GM12874 (cell line): ENCODE data around the gene OR6C75.

ENCODE experiments used
- CTCF ChIP-seq: IDR thresholded peaks from 2 replicates; pipeline ENCODE4 v1.5.1; 2011; ENCODE audit warnings: low read depth, mild to moderate bottlenecking, control low read depth, low read length, moderate library complexity; ENCODE audit not compliant: insufficient read depth

Gene OR6C75

GRCh38 chr12:55385891-55386290 is 23.1 kb downstream of the OR6C75 start:
- no peak for TF ChIP-seq CTCF

GRCh38 chr12:55392032-55392795 is 29.4 kb downstream of the OR6C75 start:
- no peak for TF ChIP-seq CTCF

GRCh38 chr12:55396326-55396725 is 33.6 kb downstream of the OR6C75 start:
- TF ChIP-seq CTCF: no peak

- TF ChIP-seq CTCF: no peak
These were observed 37.5 kb downstream of the OR6C75 start, which contains the start of gene OR6C65 for GRCh38 chr12:55400229-55400628. Gene OR6C65 (plus strand): TSS chr12:55400529. CDS start chr12:55400529, 0 bp downstream.

- no peak for TF ChIP-seq CTCF
These were observed 45.1 kb downstream of the OR6C75 start for GRCh38 chr12:55407866-55408265.

- TF ChIP-seq CTCF: no peak
These were observed 54.2 kb downstream of the OR6C75 start for GRCh38 chr12:55416961-55417360.
